H9 (cell line): ENCODE data around the gene PPP1R12B. TPM values are rescaled to one million over a fixed set of nuclear protein-coding genes. Genes with fewer than 3 reads are reported as not detected.
A peak's percentile ranks its signal among the peaks of the same experiment; 100 is the strongest.
"Not testable (repeated sequence)": the region's sequence is repeated elsewhere in the genome, so short reads cannot be mapped to it uniquely, and the experiment has no call there.

Experiments
- DNase-seq: peaks from one replicate; pipeline ENCODE4 v3.0.0-alpha.2; 2017
- H2AFZ ChIP-seq: one replicate; pipeline ENCODE4 v1.6.1; 2013; ENCODE audit warnings: mild to moderate bottlenecking, low read length, control low read depth, moderate library complexity
- H2AK5ac ChIP-seq: 2 replicates; pipeline ENCODE4 v1.6.1; 2013; ENCODE audit warnings: low read length, control low read depth, mixed read lengths; ENCODE audit not compliant: insufficient read length
- H2BK120ac ChIP-seq: one replicate; pipeline ENCODE4 v1.6.1; 2013; ENCODE audit warnings: low read depth, mild to moderate bottlenecking, low read length, control low read depth, inconsistent platforms; ENCODE audit not compliant: poor library complexity, severe bottlenecking
- H2BK12ac ChIP-seq: 2 replicates; pipeline ENCODE4 v1.6.1; 2013; ENCODE audit warnings: low read length, control low read depth, mixed read lengths, low read depth; ENCODE audit not compliant: insufficient read length
- H2BK15ac ChIP-seq: 2 replicates; pipeline ENCODE4 v1.6.1; 2013; ENCODE audit warnings: low read depth, low read length, control low read depth
- H2BK20ac ChIP-seq: one replicate; pipeline ENCODE4 v1.6.1; 2013; ENCODE audit warnings: low read depth, mild to moderate bottlenecking, low read length, control low read depth, inconsistent platforms; ENCODE audit not compliant: poor library complexity, severe bottlenecking
- H2BK5ac ChIP-seq: 2 replicates; pipeline ENCODE4 v1.6.1; 2013; ENCODE audit warnings: low read length, control low read depth, mixed read lengths; ENCODE audit not compliant: insufficient read length
- H3K14ac ChIP-seq: 2 replicates; pipeline ENCODE4 v1.6.1; 2013; ENCODE audit warnings: low read length, control low read depth; ENCODE audit not compliant: insufficient read depth
- H3K18ac ChIP-seq: 2 replicates; pipeline ENCODE4 v1.6.1; 2013; ENCODE audit warnings: low read depth, mild to moderate bottlenecking, mixed read lengths, low read length, control low read depth; ENCODE audit not compliant: insufficient read length
- H3K23ac ChIP-seq: 2 replicates; pipeline ENCODE4 v1.6.1; 2013; ENCODE audit warnings: low read length, control low read depth, mixed read lengths, low read depth; ENCODE audit not compliant: insufficient read length
- H3K23me2 ChIP-seq: 2 replicates; pipeline ENCODE4 v1.6.1; 2013; ENCODE audit warnings: low read depth, mild to moderate bottlenecking, mixed read lengths, low read length, control low read depth; ENCODE audit not compliant: insufficient read length, poor library complexity, severe bottlenecking
- H3K27ac ChIP-seq: 2 replicates; pipeline ENCODE4 v1.5.1; 2013; ENCODE audit warnings: low read length, control low read depth, mixed read lengths, low read depth; ENCODE audit not compliant: insufficient read length
- H3K27me3 ChIP-seq: 2 replicates; pipeline ENCODE4 v1.6.1; 2013; ENCODE audit warnings: low read length, control low read depth, inconsistent platforms; ENCODE audit not compliant: insufficient read depth
- H3K4ac ChIP-seq: 2 replicates; pipeline ENCODE4 v1.6.1; 2013; ENCODE audit warnings: low read depth, mild to moderate bottlenecking, control low read depth, inconsistent platforms, low read length, moderate library complexity
- H3K4me1 ChIP-seq: 2 replicates; pipeline ENCODE4 v1.6.1; 2013; ENCODE audit warnings: low read length, control low read depth, inconsistent platforms; ENCODE audit not compliant: insufficient read depth
- H3K4me2 ChIP-seq: 2 replicates; pipeline ENCODE4 v1.6.1; 2013; ENCODE audit warnings: low read length, control low read depth, mixed read lengths; ENCODE audit not compliant: insufficient read length, insufficient read depth
- H3K56ac ChIP-seq: 2 replicates; pipeline ENCODE4 v1.6.1; 2013; ENCODE audit warnings: low read depth, mild to moderate bottlenecking, mixed read lengths, low read length, control low read depth; ENCODE audit not compliant: insufficient read length
- H3K79me1 ChIP-seq: 2 replicates; pipeline ENCODE4 v1.6.1; 2013; ENCODE audit warnings: low read depth, mild to moderate bottlenecking, moderate library complexity, low read length, control low read depth, inconsistent platforms; ENCODE audit not compliant: insufficient read depth, poor library complexity, severe bottlenecking
- H3K79me2 ChIP-seq: 2 replicates; pipeline ENCODE4 v1.6.1; 2013; ENCODE audit warnings: low read length, control low read depth, inconsistent platforms; ENCODE audit not compliant: insufficient read depth
- H3K9ac ChIP-seq: 2 replicates; pipeline ENCODE4 v1.6.1; 2013; ENCODE audit warnings: low read length, control low read depth, mixed read lengths; ENCODE audit not compliant: insufficient read length; ENCODE audit errors: extremely low read depth
- H3K9me3 ChIP-seq: one replicate; pipeline ENCODE4 v1.6.1; 2013; ENCODE audit warnings: low read depth, low read length, inconsistent platforms; ENCODE audit not compliant: control insufficient read depth
- H3T11ph ChIP-seq: one replicate; pipeline ENCODE4 v1.6.1; 2013; ENCODE audit warnings: mild to moderate bottlenecking, low read length, control low read depth, inconsistent platforms
- H4K20me1 ChIP-seq: one replicate; pipeline ENCODE4 v1.6.1; 2013; ENCODE audit not compliant: control insufficient read depth, insufficient read length, insufficient read depth
- H4K5ac ChIP-seq: 2 replicates; pipeline ENCODE4 v1.6.1; 2013; ENCODE audit warnings: low read depth, mild to moderate bottlenecking, mixed read lengths, low read length, control low read depth; ENCODE audit not compliant: insufficient read length
- H4K8ac ChIP-seq: replicated peaks from 2 replicates; pipeline ENCODE4 v1.6.1; 2013; ENCODE audit warnings: low read length, control low read depth, mixed read lengths, low read depth; ENCODE audit not compliant: insufficient read length
- H4K91ac ChIP-seq: 2 replicates; pipeline ENCODE4 v1.6.1; 2013; ENCODE audit warnings: low read depth, mild to moderate bottlenecking, moderate library complexity, mixed read lengths, low read length, control low read depth; ENCODE audit not compliant: insufficient read length
- H3K27ac Mint-ChIP-seq, 3 experiments: 2 replicates in 2 of 3; 3 replicates in 1 of 3; pipeline ENCODE4 v1.8.0; 2020 to 2021; ENCODE audit warnings: mixed read lengths in 3 of 3, mild to moderate bottlenecking in 1 of 3, moderate library complexity in 1 of 3
- H3K27me3 Mint-ChIP-seq: 2 replicates; pipeline ENCODE4 v1.8.0; 2021; ENCODE audit warnings: low read depth, mild to moderate bottlenecking, moderate library complexity, mixed read lengths
- H3K36me3 Mint-ChIP-seq, 3 experiments: 2 replicates in 2 of 3; 3 replicates in 1 of 3; pipeline ENCODE4 v1.8.0; 2020 to 2021; ENCODE audit warnings: low read depth in 3 of 3, mixed read lengths in 3 of 3; ENCODE audit not compliant: insufficient read depth in 1 of 3
- H3K4me1 Mint-ChIP-seq, 2 experiments: 2 replicates each; pipeline ENCODE4 v1.8.0; 2020; ENCODE audit warnings: mixed read lengths in 2 of 2
- H3K4me3 Mint-ChIP-seq, 2 experiments: 2 replicates in 1 of 2; 3 replicates in 1 of 2; pipeline ENCODE4 v1.8.0; 2020 to 2021; ENCODE audit warnings: mild to moderate bottlenecking in 2 of 2, mixed read lengths in 2 of 2, moderate library complexity in 1 of 2
- H3K9me3 Mint-ChIP-seq, 2 experiments: 2 replicates in 1 of 2; 3 replicates in 1 of 2; pipeline ENCODE4 v1.8.0; 2020; ENCODE audit warnings: mild to moderate bottlenecking in 2 of 2, mixed read lengths in 2 of 2, moderate library complexity in 1 of 2
- WGBS: extraction: QIAGEN DNeasy Blood & Tissue Kit; methylation state at CpG from one replicate; pipeline ENCODE4 v1.1.7; 2013; ENCODE audit warnings: missing lambda C conversion rate, low lambda C conversion rate, mixed read lengths; ENCODE audit not compliant: insufficient read length; ENCODE audit errors: extremely low coverage; 5-methylcytosine and 5-hydroxymethylcytosine counted together
- total RNA-seq: library from RNA; stranded (reverse); gene quantifications from 2 replicates; pipeline ENCODE4 v1.2.1, GENCODE V29; 2021

PPP1R12B gene
- total RNA-seq, 1 experiment from 2014 or later: 12.9 TPM

- H4K5ac ChIP-seq, H3K18ac ChIP-seq, H3K9ac ChIP-seq, H3K9me3 Mint-ChIP-seq, H3K23me2 ChIP-seq, H3K27ac ChIP-seq, H2BK15ac ChIP-seq, H3K27me3 Mint-ChIP-seq, H2AK5ac ChIP-seq, H3K14ac ChIP-seq, H3K9me3 ChIP-seq, H4K20me1 ChIP-seq, H3K56ac ChIP-seq, H3K4ac ChIP-seq, H3K4me3 Mint-ChIP-seq, H3T11ph ChIP-seq, H4K91ac ChIP-seq, H3K23ac ChIP-seq, H2BK5ac ChIP-seq, H3K4me2 ChIP-seq, H2AFZ ChIP-seq, H2BK20ac ChIP-seq, H3K79me1 ChIP-seq, H3K36me3 Mint-ChIP-seq, H2BK12ac ChIP-seq, DNase-seq, H2BK120ac ChIP-seq, H4K8ac ChIP-seq, H3K27me3 ChIP-seq, H3K4me1 ChIP-seq, H3K79me2 ChIP-seq: not testable (repeated sequence)
- H3K27ac Mint-ChIP-seq: 0 out of 7 replicates have a peak overlapping the region, but pooled peaks of 1 of the 3 experiments have one; percentile 16
- peaks cover 13 to 14% of the 10 kb centered on the region in 2 experiments for H3K4me1 Mint-ChIP-seq
- no CpG with 5 or more reads among the region's 5 CpGs for WGBS
These were observed 75.8 kb downstream of the PPP1R12B start for GRCh38 chr1:202424260-202424659.

- not testable (repeated sequence) for DNase-seq, H3K18ac ChIP-seq, H3K23me2 ChIP-seq, H3K4me1 Mint-ChIP-seq, H4K8ac ChIP-seq, H2BK120ac ChIP-seq, H3K9ac ChIP-seq, H4K20me1 ChIP-seq, H4K5ac ChIP-seq, H3K4me1 ChIP-seq, H3K79me2 ChIP-seq, H2AK5ac ChIP-seq, H3K56ac ChIP-seq, H2BK15ac ChIP-seq, H3K9me3 ChIP-seq, H3T11ph ChIP-seq, H3K4me2 ChIP-seq, H3K14ac ChIP-seq, H3K27ac ChIP-seq, H3K4me3 Mint-ChIP-seq, H2BK20ac ChIP-seq, H2BK12ac ChIP-seq, H4K91ac ChIP-seq, H3K79me1 ChIP-seq, H3K27ac Mint-ChIP-seq, H3K9me3 Mint-ChIP-seq, H3K27me3 Mint-ChIP-seq, H3K36me3 Mint-ChIP-seq, H3K27me3 ChIP-seq, H3K4ac ChIP-seq, H2BK5ac ChIP-seq, H2AFZ ChIP-seq, H3K23ac ChIP-seq
- WGBS: no CpG with 5 or more reads among the region's 1 CpG
These were observed 81.6 kb downstream of the PPP1R12B start for GRCh38 chr1:202430111-202430510.
